HG03045 (cell line): ENCODE results near the gene MDP1.

ENCODE experiments used
- ATAC-seq: cut with Tn5 transposase; IDR thresholded peaks from one replicate; pipeline ENCODE4 v1.9.1; 2021; ENCODE audit warnings: mild to moderate bottlenecking, moderate library complexity; ENCODE audit not compliant: unreplicated experiment

Gene MDP1

DNA sequence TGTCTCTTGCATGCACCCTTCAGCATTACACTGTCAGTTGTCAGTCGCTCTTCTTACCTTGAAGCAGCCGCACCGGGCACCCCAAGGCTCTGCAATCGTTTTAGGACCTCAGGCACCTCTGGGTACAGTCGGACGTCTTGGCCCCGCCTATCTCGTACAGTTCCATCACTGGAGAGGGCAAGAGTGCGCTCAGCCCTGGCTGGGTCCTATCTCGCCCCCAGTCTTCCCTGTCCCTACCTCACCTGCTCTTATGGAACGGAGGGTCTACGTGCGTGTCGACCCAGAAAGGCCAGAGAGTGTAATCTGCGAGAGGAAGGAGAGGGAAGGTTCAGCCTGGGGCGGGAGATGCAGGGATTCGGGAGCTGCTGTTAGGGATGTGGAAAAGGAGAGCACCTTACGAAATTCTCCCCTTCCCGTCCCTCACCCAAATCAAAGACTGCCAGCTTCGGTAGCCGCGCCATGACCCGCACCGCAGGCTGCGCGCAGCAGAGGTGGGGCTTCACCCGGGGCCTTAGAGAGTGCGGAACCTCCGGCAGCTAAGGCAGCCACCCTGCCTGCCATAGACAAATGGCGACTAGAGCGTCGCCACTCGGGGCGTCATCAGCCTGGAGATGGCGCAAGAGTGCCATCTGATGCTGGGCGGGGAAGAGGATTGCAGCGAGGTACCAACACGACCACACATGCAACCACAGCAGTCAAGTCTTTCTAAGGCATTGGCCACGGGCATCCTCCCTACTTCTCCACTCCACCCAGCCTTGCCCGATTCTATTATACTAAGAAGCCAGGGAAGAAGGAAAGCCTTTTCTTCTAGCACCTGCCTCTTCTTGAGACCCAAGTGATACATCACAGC lies at the start of gene MDP1:
Gene MDP1 (minus strand): TSS at position 572 of the 850 bp plus-strand sequence. CDS start 111 bp downstream, at position 461.
- peak; percentile 61 for ATAC-seq

- no peak for ATAC-seq
Measured at GRCh38 chr14:24264298-24264697, 48.4 kb upstream of the MDP1 start.

DNA sequence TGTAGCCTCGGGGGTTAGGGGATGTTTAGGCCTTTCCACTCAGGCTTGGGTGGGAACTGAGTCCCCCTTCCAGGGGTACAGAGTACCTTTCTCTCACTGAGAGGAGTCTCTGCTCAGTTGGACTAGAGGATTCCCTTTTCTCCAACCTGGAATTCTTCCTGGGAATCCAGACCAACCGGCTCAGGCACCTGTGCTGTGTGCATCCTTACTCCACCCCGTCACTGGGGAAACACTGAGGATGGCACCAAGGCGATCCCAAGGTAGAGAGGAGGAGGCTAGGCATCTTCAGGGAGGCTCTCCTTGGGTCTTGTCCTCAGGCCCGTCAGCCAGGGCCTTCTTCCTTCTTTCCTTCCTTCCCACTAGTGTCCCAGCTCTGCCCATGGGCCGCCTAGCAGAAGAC lies 48.0 kb upstream of the MDP1 start:
- no peak for ATAC-seq

- ATAC-seq: no peak
Measured at GRCh38 chr14:24262821-24263733, 47.2 kb upstream of the MDP1 start, which contains the start of gene TGM1. TGM1 (minus strand) TSS chr14:24263177; CDS start chr14:24262352, 825 bp downstream.

DNA sequence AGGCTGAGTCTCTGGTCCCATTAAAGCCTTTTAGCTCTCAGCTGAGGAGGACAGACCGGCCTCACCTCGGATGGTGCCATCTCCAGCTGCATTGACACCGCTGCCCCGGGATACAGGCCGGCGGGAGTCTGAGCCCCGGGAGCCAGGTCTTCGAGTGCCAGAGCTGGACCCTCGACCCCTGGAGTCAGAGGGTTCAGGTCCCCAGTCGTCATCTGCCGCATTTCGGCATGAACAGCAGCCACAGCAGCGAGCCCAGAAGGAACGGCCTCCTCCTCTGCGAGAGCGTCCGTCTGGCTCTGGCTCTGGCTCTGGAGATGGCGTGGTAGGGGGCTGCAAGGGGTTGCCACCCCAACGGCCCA lies 46.1 kb upstream of the MDP1 start:
- ATAC-seq: no peak

- no peak for ATAC-seq
Measured at GRCh38 chr14:24261256-24261968, 45.5 kb upstream of the MDP1 start.

DNA sequence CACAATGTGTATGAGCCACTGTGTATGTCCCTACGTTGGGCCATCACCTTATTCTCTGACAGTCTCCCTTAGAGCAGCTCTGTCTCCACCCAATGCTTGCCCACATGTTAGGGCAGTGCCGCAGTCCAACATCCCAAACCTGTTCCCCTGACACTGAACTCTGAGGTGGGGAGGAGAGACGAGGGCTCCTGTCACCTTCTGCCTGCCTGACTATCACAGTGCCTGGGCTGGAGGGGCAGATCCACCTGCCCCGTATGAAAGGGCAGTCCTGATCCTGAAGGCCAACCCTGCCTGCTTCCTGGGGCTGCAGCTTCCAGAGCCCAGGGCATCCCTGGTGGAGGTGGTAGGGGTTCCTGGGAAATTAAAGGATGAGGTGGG lies 44.9 kb upstream of the MDP1 start:
- ATAC-seq: no peak

GRCh38 chr14:24260026-24260779 lies 44.3 kb upstream of the MDP1 start:
- no peak for ATAC-seq

GRCh38 chr14:24259282-24260025 lies 43.6 kb upstream of the MDP1 start:
- ATAC-seq: no peak

DNA sequence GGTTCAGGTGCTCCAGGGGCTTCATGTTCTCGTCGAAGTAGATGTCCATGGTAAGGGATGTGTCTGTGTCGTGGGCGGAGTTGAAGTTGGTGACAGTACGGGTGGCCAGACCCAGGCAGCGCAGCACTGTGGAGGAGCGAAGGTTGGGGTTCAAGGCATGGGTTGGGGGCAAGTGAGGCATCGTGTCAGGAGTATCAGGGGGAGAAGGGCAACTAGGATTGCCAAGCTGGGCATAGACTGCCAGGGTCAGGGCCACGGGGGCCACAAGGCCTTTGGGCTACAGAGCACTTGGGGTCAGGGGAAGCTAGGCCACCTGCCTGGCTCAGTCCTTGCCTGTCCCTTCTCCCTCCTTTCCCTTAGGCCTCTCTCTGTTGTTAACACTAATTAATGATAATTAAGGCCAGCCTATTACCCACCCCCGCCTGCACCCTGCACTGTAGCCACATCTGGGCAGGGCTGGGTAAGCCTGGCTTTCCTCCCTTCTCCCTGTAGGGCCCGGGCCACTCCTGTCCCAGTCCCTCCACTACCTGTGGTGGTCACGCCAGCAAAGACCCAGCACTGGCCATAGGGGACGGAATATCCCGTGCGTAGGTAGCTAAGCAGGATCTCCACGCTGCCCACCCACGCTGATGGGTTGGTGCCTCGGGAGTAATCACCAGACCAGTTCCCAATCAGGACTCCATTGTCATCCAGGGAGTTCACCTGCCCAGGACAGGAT lies 42.8 kb upstream of the MDP1 start:
- no peak for ATAC-seq

- no peak for ATAC-seq
Measured at GRCh38 chr14:24258119-24258518, 42.3 kb upstream of the MDP1 start.

DNA sequence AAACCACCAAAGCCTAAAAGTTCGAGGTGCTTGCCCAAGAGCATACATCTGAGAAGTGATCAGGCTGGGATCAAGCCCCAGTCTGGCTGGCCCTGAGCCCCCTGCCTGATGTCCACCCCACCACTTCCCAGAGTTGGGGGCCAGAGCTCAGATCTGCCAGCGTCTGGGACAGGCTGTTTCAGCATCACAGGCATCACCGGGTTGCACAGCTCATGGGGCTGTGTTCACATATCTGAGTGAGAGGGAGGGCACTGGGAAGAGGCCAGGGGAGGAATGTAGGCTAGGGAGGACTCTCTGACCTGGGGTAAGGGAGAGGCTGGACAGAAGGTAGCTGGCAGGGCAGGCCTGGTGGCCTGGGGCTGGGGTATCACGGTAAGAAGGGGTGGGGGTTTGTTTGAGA lies 41.1 kb upstream of the MDP1 start:
- no peak for ATAC-seq

GRCh38 chr14:24255931-24256711 lies 40.3 kb upstream of the MDP1 start:
- no peak for ATAC-seq

- ATAC-seq: no peak
Measured at GRCh38 chr14:24255438-24255837, 39.6 kb upstream of the MDP1 start.

GRCh38 chr14:24254630-24255392 lies 38.9 kb upstream of the MDP1 start:
- no peak for ATAC-seq

GRCh38 chr14:24253936-24254335 lies 38.1 kb upstream of the MDP1 start:
- ATAC-seq: no peak

DNA sequence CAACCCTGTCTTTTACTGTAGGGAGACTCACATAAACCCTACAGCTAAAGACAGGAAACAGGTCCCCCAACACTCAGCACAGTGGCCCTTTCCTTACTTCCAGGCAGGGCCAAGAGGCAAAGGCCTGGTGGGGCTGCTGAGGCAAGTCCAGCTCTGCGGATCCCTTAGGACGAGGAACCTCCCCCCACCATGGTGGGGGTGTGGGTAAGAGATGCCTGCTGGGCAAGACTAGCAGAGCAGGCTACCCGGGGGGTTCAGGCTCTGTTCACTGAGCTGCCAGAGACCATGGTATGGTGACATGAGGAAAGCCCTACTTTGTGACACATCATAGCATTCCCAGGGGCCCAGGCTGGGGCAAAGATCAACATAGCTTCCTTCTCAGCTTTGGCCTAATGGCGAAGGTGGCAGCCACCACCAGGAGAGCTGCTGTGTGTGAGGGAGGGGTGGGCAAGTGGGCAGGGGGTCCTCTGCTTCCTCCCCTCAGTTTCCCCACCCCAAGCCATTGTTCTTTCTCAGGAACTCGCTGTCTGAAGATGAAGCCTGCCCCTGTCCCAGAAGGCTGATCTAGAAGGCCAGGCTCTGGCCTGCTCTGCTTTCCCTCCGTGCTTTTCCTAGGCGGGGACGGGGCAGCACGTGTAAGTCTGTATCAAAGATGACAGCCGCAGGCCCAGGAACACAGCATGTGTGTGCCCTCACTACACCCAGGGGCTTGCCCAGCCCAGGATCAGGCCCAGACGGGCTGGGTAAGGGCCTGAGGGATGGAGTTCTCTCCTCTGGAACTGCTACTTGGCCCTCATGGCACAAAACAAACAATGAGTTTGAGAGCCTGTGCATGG lies 36.6 kb upstream of the MDP1 start:
- ATAC-seq: no peak
